ENCODE measurements around the gene PLCD3.

Gene PLCD3

DNA sequence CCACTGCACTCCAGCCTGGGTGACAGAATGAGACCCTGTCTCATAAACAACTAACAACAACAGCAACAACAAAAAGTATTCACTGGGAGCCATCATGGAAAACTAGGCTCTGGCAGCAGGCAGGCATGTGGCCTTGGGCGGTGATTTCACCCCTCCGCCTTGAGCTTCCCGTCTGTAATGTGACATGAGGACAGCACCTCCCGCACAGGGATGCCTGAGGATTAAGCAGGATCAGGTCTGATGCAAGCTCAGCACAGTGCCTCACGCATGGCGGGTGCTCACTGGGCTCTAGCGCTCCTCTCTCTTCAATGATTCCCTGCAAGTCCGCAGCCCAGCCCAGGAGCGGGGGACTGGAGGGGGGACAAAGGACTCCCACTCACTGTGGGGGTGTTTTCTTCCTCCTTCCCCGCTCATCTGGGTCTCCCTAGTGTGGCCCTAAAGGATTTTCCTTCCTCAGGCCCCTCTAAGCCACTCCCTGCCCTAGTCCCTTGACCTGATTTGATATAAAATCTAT lies 2.8 kb downstream of the PLCD3 start:
- no peaks in the 10 kb centered on the region for H3K36me3 ChIP-seq (replicated peaks; ENCODE audit: low read depth, low read length)
- H3K4me1 ChIP-seq (ENCODE audit: low read length): peaks cover 3% of the 10 kb centered on the region; the same call in 1 of the 2 replicates
- no peaks in the 10 kb centered on the region; the same call in 1 of the 2 replicates for H3K27me3 ChIP-seq (ENCODE audit: low read depth, low read length)
- TF ChIP-seq, protein P1, sequence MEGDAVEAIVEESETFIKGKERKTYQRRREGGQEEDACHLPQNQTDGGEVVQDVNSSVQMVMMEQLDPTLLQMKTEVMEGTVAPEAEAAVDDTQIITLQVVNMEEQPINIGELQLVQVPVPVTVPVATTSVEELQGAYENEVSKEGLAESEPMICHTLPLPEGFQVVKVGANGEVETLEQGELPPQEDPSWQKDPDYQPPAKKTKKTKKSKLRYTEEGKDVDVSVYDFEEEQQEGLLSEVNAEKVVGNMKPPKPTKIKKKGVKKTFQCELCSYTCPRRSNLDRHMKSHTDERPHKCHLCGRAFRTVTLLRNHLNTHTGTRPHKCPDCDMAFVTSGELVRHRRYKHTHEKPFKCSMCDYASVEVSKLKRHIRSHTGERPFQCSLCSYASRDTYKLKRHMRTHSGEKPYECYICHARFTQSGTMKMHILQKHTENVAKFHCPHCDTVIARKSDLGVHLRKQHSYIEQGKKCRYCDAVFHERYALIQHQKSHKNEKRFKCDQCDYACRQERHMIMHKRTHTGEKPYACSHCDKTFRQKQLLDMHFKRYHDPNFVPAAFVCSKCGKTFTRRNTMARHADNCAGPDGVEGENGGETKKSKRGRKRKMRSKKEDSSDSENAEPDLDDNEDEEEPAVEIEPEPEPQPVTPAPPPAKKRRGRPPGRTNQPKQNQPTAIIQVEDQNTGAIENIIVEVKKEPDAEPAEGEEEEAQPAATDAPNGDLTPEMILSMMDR (IDR thresholded peaks at IDR 0.05; ENCODE audit: low read depth, low read length): no peak
- no peak for TF ChIP-seq EZH2phosphoT487 (IDR thresholded peaks at IDR 0.05; ENCODE audit: low read depth)
- H3K79me2 ChIP-seq (ENCODE audit: low read length): no peaks in the 10 kb centered on the region
- no peak overlapping the region for H3K4me3 ChIP-seq (ENCODE audit: low read length)
- H3K9ac ChIP-seq (ENCODE audit: low read length): no peak overlapping the region
- no peaks in the 10 kb centered on the region for H4K20me1 ChIP-seq (ENCODE audit: insufficient read depth, low read length)
- H3K27ac ChIP-seq (ENCODE audit: low read length): no peak overlapping the region
- H2AFZ ChIP-seq (ENCODE audit: low read depth, low read length): no peak overlapping the region
- no peaks in the 10 kb centered on the region for H3K9me3 ChIP-seq (ENCODE audit: insufficient read depth, low read length)
- H3K4me2 ChIP-seq (ENCODE audit: low read length): no peak overlapping the region

DNA sequence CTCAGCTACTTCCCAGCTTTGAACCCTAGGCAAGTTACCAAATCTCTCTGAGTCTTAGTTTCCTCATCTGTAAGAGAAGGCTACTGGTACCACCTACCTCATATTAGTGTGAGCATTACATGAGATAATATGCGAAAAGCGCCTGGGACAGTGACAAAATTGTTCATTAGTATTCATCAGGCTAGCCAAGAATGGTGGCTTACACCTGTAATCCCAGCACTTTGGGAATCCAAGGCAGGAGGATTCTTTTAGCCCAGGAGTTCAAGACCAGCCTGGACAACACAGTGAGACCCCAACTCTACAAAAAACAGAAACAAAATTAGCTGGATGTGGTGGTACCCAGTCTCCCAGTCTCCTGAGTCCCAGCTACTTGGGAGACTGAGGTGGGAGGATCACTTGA lies 3.3 kb downstream of the PLCD3 start:
- H3K9me3 ChIP-seq (ENCODE audit: insufficient read depth, low read length): no peaks in the 10 kb centered on the region
- H2AFZ ChIP-seq (ENCODE audit: low read depth, low read length): no peak overlapping the region
- H3K79me2 ChIP-seq (ENCODE audit: low read length): no peaks in the 10 kb centered on the region
- H3K4me1 ChIP-seq (ENCODE audit: low read length): peaks cover 7% of the 10 kb centered on the region; the same call in 1 of the 2 replicates
- no peak overlapping the region for H3K9ac ChIP-seq (ENCODE audit: low read length)
- H4K20me1 ChIP-seq (ENCODE audit: insufficient read depth, low read length): no peaks in the 10 kb centered on the region
- H3K4me3 ChIP-seq (ENCODE audit: low read length): no peak overlapping the region
- H3K27ac ChIP-seq (ENCODE audit: low read length): no peak overlapping the region
- no peaks in the 10 kb centered on the region; the same call in 1 of the 2 replicates for H3K27me3 ChIP-seq (ENCODE audit: low read depth, low read length)
- no peaks in the 10 kb centered on the region for H3K36me3 ChIP-seq (replicated peaks; ENCODE audit: low read depth, low read length)
- H3K4me2 ChIP-seq (ENCODE audit: low read length): no peak overlapping the region
- TF ChIP-seq, protein P1 (IDR thresholded peaks at IDR 0.05; ENCODE audit: low read depth, low read length): no peak
- no peak for TF ChIP-seq EZH2phosphoT487 (IDR thresholded peaks at IDR 0.05; ENCODE audit: low read depth)

DNA sequence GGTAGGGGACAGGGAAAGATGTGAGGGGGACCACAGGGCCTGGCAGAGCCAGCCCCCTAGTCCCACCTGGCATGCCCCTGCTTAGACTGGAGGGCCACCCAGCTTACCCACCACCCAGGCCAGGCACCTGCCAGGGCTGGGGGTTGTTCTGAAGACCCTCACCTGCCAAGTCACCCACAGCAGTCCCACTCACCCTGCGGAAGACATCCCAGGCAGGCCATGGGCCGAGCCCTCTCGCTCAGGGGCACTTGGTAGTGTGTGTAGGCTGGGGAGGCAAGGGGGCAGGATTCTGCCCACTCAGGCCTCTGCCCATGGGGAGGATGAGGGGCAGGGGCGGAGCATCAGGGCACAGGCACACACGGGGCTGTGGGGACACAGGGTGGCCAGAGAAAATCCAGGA lies 4.0 kb downstream of the PLCD3 start:
- no peak overlapping the region for H2AFZ ChIP-seq (ENCODE audit: low read depth, low read length)
- no peak overlapping the region for H3K9ac ChIP-seq (ENCODE audit: low read length)
- H3K36me3 ChIP-seq (replicated peaks; ENCODE audit: low read depth, low read length): no peaks in the 10 kb centered on the region
- TF ChIP-seq EZH2phosphoT487 (IDR thresholded peaks at IDR 0.05; ENCODE audit: low read depth): no peak
- TF ChIP-seq, protein P1 (IDR thresholded peaks at IDR 0.05; ENCODE audit: low read depth, low read length): no peak
- H3K4me2 ChIP-seq (ENCODE audit: low read length): no peak overlapping the region
- no peaks in the 10 kb centered on the region for H3K9me3 ChIP-seq (ENCODE audit: insufficient read depth, low read length)
- no peaks in the 10 kb centered on the region for H4K20me1 ChIP-seq (ENCODE audit: insufficient read depth, low read length)
- no peak overlapping the region for H3K27ac ChIP-seq (ENCODE audit: low read length)
- peaks cover 7% of the 10 kb centered on the region; the same call in 1 of the 2 replicates for H3K4me1 ChIP-seq (ENCODE audit: low read length)
- no peaks in the 10 kb centered on the region for H3K79me2 ChIP-seq (ENCODE audit: low read length)
- H3K4me3 ChIP-seq (ENCODE audit: low read length): no peak overlapping the region
- H3K27me3 ChIP-seq (ENCODE audit: low read depth, low read length): no peaks in the 10 kb centered on the region; the same call in 1 of the 2 replicates

DNA sequence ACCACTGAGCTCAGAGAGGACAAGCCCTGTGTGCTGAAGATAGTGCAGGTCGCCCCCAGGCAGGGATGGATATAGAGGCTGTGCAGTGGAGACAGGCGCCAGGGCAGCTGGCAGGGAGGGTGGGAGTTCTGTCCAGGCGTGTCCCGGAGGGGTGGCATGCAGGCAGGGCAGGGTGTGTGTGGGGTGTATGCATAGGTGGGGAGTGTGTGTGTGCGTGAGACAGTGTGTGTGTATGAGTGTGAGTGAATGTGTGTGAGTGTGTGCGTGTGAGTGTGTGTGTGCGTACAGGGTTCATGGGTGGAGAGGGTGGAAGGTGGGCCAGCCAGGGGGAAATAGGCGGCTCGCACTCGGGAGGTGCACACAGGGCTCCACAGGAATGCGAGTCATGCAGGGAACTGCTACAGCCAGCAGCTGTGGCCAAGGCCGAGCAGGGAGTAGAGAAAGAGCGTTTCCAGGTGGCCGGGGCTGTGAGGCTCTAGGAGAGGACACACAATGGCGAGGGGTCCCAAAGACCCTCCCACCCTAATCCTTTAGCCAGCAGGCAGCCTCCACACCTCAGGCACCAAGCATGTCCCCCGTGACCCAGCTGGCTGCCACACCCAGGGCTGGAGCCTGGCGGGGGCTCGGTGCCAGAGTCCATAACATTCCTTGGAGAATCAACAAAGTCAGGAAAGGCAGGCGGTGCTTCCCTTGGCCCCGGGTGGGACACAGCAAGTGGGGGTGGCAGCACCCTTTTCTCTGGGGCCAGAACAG lies 4.6 kb downstream of the PLCD3 start:
- Histone ChIP-seq H3K27me3 (ENCODE audit: low read depth, low read length) (no peaks in the 10 kb centered on the region; the same call in 1 of the 2 replicates), H3K4me2 (ENCODE audit: low read length) (no peak overlapping the region), H3K4me3 (ENCODE audit: low read length) (no peak overlapping the region), H3K9me3 (ENCODE audit: insufficient read depth, low read length) (no peaks in the 10 kb centered on the region), H3K27ac (ENCODE audit: low read length) (no peak overlapping the region), H3K4me1 (ENCODE audit: low read length) (peaks cover 7% of the 10 kb centered on the region; the same call in 1 of the 2 replicates), H2AFZ (ENCODE audit: low read depth, low read length) (no peak overlapping the region), H4K20me1 (ENCODE audit: insufficient read depth, low read length) (no peaks in the 10 kb centered on the region), H3K36me3 (replicated peaks; ENCODE audit: low read depth, low read length) (no peaks in the 10 kb centered on the region), H3K79me2 (ENCODE audit: low read length) (no peaks in the 10 kb centered on the region), H3K9ac (ENCODE audit: low read length) (no peak overlapping the region)
- no peak for TF ChIP-seq EZH2phosphoT487 (IDR thresholded peaks at IDR 0.05; ENCODE audit: low read depth)
- TF ChIP-seq, protein P1 (IDR thresholded peaks at IDR 0.05; ENCODE audit: low read depth, low read length): no peak

Measured in OCI-LY3 (cell line).